ENCODE measurements around the gene VPS16. TPM values are rescaled to one million over a fixed set of nuclear protein-coding genes. Genes with fewer than 3 reads are reported as not detected.

VPS16 gene
- total and polyA plus RNA-seq, 2 of the 8 experiments (the other 6 are each of a cell fraction or from before 2014, with no cell fraction given): 23.8 to 25.9 TPM

DNA sequence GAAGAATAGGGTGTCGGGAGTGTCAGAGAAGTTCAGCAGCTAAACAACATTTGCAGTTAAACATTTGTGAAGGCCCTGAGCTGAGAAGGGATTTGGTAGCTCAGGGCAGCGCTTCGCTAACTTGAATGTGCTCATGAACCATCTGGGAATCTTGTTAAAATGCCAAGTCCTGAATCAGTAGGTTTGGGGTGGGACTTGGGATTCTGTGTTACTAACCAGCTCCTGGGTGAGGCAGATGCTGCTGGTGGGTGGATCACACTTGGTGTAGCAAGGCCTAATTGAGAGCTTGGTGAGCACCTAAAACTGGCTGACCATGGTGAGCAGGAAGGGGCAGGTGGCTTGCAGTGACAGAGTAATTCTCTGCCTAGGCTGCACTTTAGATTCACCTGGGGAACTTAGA, 38.6 kb downstream of the VPS16 start:
- Histone ChIP-seq H3K36me3 (ENCODE audit: control insufficient read depth in 2 of 4, insufficient read depth in 4 of 4, low read length in 3 of 4) (0 out of 8 replicates have a peak, but pooled peaks cover 0 to 3% (median 0%) of the 10 kb centered on the region in 4 experiments), H3K4me3 (ENCODE audit: extremely low read depth in 1 of 4, insufficient read depth in 2 of 4, low read depth in 3 of 4, low read length in 4 of 4) (no peak overlapping the region), H2AFZ (ENCODE audit: low read length) (no peak overlapping the region), H3K27ac (ENCODE audit: low read depth, low read length) (no peak overlapping the region), H3K79me1 (ENCODE audit: low read depth, low read length) (0 out of 2 replicates have a peak, but pooled peaks cover 4% of the 10 kb centered on the region), H3K56ac (replicated peaks; ENCODE audit: insufficient read length, low read depth, low read length) (no peak overlapping the region), H3K4me2 (ENCODE audit: insufficient read depth in 1 of 2, low read depth in 2 of 2, low read length in 2 of 2) (no peak overlapping the region), H2BK15ac (ENCODE audit: low read length) (no peak overlapping the region), H3K14ac (ENCODE audit: insufficient read length) (no peak overlapping the region), H3K27me3 (replicated peaks in 1 of 4; ENCODE audit: control insufficient read depth in 3 of 4, extremely low read depth in 1 of 4, insufficient read depth in 3 of 4, low read length in 3 of 4) (no peaks in the 10 kb centered on the region), H3K4ac (replicated peaks; ENCODE audit: insufficient read length, low read depth, low read length) (no peak overlapping the region), H3K23me2 (ENCODE audit: low read depth, low read length) (no peaks in the 10 kb centered on the region), H2BK5ac (ENCODE audit: low read depth, low read length) (no peak overlapping the region), H2BK20ac (ENCODE audit: low read length) (no peak overlapping the region), H3K23ac (ENCODE audit: insufficient read length) (no peak overlapping the region), H4K91ac (replicated peaks; ENCODE audit: insufficient read length, low read length) (no peak overlapping the region), H4K20me1 (replicated peaks in 1 of 2; ENCODE audit: control insufficient read depth in 1 of 2, insufficient read depth in 2 of 2, low read length in 2 of 2) (peaks cover 3 to 9% of the 10 kb centered on the region in 2 experiments), H2BK120ac (replicated peaks; ENCODE audit: low read depth, low read length) (no peak overlapping the region), H4K8ac (ENCODE audit: extremely low read depth, insufficient read depth, low read length) (no peak overlapping the region), H3K9me3 (ENCODE audit: insufficient read depth in 2 of 2, low read depth in 1 of 2, low read length in 1 of 2) (no peaks in the 10 kb centered on the region), H2AK5ac (ENCODE audit: low read depth, low read length) (0 out of 2 replicates have a peak overlapping the region, but pooled peaks have one; percentile 46), H3K9ac (replicated peaks in 1 of 4; ENCODE audit: extremely low read depth in 1 of 4, low read depth in 3 of 4, low read length in 3 of 4) (no peak overlapping the region), H2BK12ac (ENCODE audit: low read depth, low read length) (0 out of 2 replicates have a peak overlapping the region, but pooled peaks have one; percentile 46), H3K18ac (ENCODE audit: extremely low read depth, low read length) (no peak overlapping the region), H3K79me2 (ENCODE audit: control insufficient read depth in 1 of 2, insufficient read depth in 2 of 2, low read length in 2 of 2) (peaks cover 3 to 86% of the 10 kb centered on the region in 2 experiments; a peak in 3 of 4 replicates), H3K4me1 (replicated peaks in 1 of 4; ENCODE audit: control insufficient read depth in 3 of 4, insufficient read depth in 4 of 4, low read length in 3 of 4) (peaks cover 0 to 5% (median 2%) of the 10 kb centered on the region in 4 experiments; a peak in 5 of 7 replicates), H4K5ac (ENCODE audit: insufficient read length, low read depth, low read length) (no peak overlapping the region)
- FAIRE-seq: no peak
- no peak for DNase-seq (ENCODE audit: low read depth in 1 of 2, low spot score in 2 of 2)
- 92% methylated on average over 3 of the region's 3 CpGs; no CpG with 5 or more reads in 1 of the 2 experiments for WGBS, 2 experiments (ENCODE audit: extremely low coverage in 1 of 2, insufficient coverage in 1 of 2, insufficient read length in 1 of 2, insufficient replicate concordance in 2 of 2, low coverage in 1 of 2, low lambda C conversion rate in 2 of 2, missing lambda C conversion rate in 1 of 2)
- CTCF ChIA-PET (ENCODE audit: partially characterized antibody): interaction anchor here (0.8 to 1.9 kb wide), 4 partner anchors 11 to 105 kb away, joined by 3 to 5 read pairs (median 3); no protein-coding TSS in a partner anchor
- TF ChIP-seq YY1 (IDR thresholded peaks at IDR 0.05; ENCODE audit: low read depth, low read length): no peak
- TF ChIP-seq, protein P1, sequence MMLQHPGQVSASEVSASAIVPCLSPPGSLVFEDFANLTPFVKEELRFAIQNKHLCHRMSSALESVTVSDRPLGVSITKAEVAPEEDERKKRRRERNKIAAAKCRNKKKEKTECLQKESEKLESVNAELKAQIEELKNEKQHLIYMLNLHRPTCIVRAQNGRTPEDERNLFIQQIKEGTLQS (IDR thresholded peaks at IDR 0.05; ENCODE audit: insufficient read depth, low read depth, low read length): no peak
- TF ChIP-seq EP300 (IDR thresholded peaks at IDR 0.05; ENCODE audit: borderline replicate concordance in 1 of 2, low read depth in 2 of 2, low read length in 2 of 2): no peak
- no peak for TF ChIP-seq CREB1 (IDR thresholded peaks at IDR 0.05)
- TF ChIP-seq SIX5 (IDR thresholded peaks at IDR 0.05; ENCODE audit: low read depth, low read length): no peak
- POLR2A ChIA-PET (ENCODE audit: partially characterized antibody): interaction anchor here (0.9 kb wide), 1 partner anchor 91 kb away, joined by 3 read pairs; no protein-coding TSS in a partner anchor
